Measurements from ENCODE around the gene NOP53.

GRCh38 chr19:47701717-47702552 lies 43.4 kb upstream of the NOP53 start:
- no peak for TF ChIP-seq CTCF (IDR thresholded peaks at IDR 0.05 in 8 of 11, conservative IDR thresholded peaks at IDR 0.05 in 3 of 11)
- no peak for TF ChIP-seq POLR2A (IDR thresholded peaks at IDR 0.05)

Data from spleen (tissue), 7 donors.